Measurements from ENCODE around the gene MMAB. TPM values are rescaled to one million over a fixed set of nuclear protein-coding genes. Genes with fewer than 3 reads are reported as not detected.

MMAB gene
- total and polyA plus RNA-seq, 10 of the 15 experiments (the other 5 are each of a cell fraction or from before 2014, with no cell fraction given) = 10.6 to 65.3 (median 45.2) TPM

DNA sequence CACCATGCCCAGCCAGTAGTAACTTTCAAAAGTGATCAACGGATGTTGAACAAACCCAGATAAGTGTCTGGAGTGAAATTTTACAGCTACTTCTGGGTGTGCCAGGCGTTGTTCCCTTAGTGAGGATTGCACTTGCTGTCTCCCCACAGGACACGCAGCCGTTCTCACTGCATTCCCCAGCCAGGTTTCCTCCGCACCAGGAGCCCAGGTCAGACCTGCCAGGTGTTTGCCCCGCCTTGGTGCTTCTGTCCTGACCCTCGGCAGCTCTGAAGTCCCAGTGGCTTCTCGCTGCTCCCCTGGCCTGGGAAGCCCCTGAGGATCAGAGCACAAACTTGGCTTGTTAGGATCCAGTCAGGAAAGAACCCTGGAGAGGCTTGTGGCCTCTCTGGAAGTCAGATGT is 36.2 kb downstream of the MMAB start:
- POLR2A ChIA-PET = interaction anchor here (0.6 kb wide), 1 partner anchor 13 kb away, joined by 3 read pairs; no protein-coding TSS in a partner anchor
- RAD21 ChIA-PET (ENCODE audit: unreplicated experiment) = no interaction called here
- Histone ChIP-seq H3K9ac (ENCODE audit: control insufficient read depth, insufficient read depth, low read length) (no peak overlapping the region), H3K4me1 (ENCODE audit: control insufficient read depth, insufficient read depth, low read length) (no peaks in the 10 kb centered on the region), H3K27me3 (replicated peaks in 1 of 2; ENCODE audit: control insufficient read depth in 2 of 2, insufficient read depth in 2 of 2, low read length in 1 of 2) (no peaks in the 10 kb centered on the region), H3K4me2 (ENCODE audit: control insufficient read depth, insufficient read depth) (no peak overlapping the region), H2AFZ (ENCODE audit: control insufficient read depth, low read depth, low read length) (no peak overlapping the region), H3K4me3 (no peak overlapping the region), H3K9me3 (replicated peaks; ENCODE audit: control insufficient read depth, insufficient read depth, low read length) (no peaks in the 10 kb centered on the region), H3K79me2 (ENCODE audit: control insufficient read depth, insufficient read depth, low read length) (no peaks in the 10 kb centered on the region), H3K36me3 (ENCODE audit: control insufficient read depth in 2 of 2, insufficient read depth in 2 of 2, low read length in 1 of 2) (no peaks in the 10 kb centered on the region), H3K27ac (ENCODE audit: control insufficient read depth, insufficient read depth) (no peak overlapping the region), H4K20me1 (ENCODE audit: control insufficient read depth, insufficient read depth) (no peaks in the 10 kb centered on the region)
- 80% methylated on average over 8 of the region's 8 CpGs for WGBS (ENCODE audit: insufficient coverage, insufficient replicate concordance, low lambda C conversion rate, missing lambda C conversion rate)
- no peak for FAIRE-seq
- in situ Hi-C loops (cut with MboI) (no loop called here), intact Hi-C loops (cut with micrococcal nuclease; ENCODE audit: unreplicated experiment) (no loop called here)
- no peak for ATAC-seq
- CTCF ChIA-PET = no interaction called here
- DNase-seq (ENCODE audit: low read depth, low spot score) = no peak
- SMC1A ChIA-PET (ENCODE audit: uncharacterized antibody, unreplicated experiment) = no interaction called here
- no TSS peak for BruUV-seq (replicated peaks)
- TF ChIP-seq, protein P1, sequence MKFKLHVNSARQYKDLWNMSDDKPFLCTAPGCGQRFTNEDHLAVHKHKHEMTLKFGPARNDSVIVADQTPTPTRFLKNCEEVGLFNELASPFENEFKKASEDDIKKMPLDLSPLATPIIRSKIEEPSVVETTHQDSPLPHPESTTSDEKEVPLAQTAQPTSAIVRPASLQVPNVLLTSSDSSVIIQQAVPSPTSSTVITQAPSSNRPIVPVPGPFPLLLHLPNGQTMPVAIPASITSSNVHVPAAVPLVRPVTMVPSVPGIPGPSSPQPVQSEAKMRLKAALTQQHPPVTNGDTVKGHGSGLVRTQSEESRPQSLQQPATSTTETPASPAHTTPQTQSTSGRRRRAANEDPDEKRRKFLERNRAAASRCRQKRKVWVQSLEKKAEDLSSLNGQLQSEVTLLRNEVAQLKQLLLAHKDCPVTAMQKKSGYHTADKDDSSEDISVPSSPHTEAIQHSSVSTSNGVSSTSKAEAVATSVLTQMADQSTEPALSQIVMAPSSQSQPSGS (IDR thresholded peaks at IDR 0.05; ENCODE audit: low read length) = no peak

DNA sequence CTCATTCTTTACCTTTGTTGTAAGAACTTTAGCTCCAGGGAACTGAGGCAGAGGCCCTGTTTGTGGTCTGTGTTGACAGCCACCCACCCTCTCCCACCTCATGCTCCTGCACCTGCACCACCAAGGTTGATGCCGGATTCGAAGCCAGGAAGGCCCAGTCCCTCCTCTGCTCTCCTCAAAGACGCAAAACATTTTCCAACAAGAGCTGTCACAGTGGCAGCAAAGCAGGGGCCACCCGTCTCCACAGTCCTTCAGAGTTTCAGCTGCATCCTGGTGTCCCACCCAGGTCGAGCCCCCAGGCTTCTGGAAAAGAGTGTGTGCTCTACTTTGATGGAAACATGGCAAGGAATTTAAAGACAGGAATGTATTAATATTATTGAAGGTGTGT is 37.4 kb downstream of the MMAB start:
- no peaks in the 10 kb centered on the region for H3K27me3 ChIP-seq (replicated peaks in 1 of 2; ENCODE audit: control insufficient read depth in 2 of 2, insufficient read depth in 2 of 2, low read length in 1 of 2)
- 75% methylated on average over 5 of the region's 5 CpGs for whole genome bisulfite sequencing (ENCODE audit: insufficient coverage, insufficient replicate concordance, low lambda C conversion rate, missing lambda C conversion rate)
- ChIA-PET SMC1A (ENCODE audit: uncharacterized antibody, unreplicated experiment) (no interaction called here), POLR2A (no interaction called here), RAD21 (ENCODE audit: unreplicated experiment) (no interaction called here), CTCF (interaction anchor here (1.3 kb wide), 1 partner anchor 17 kb away, joined by 5 read pairs; no protein-coding TSS in a partner anchor)
- H3K79me2 ChIP-seq (ENCODE audit: control insufficient read depth, insufficient read depth, low read length) = no peaks in the 10 kb centered on the region
- no peaks in the 10 kb centered on the region for H3K9me3 ChIP-seq (replicated peaks; ENCODE audit: control insufficient read depth, insufficient read depth, low read length)
- DNase-seq (ENCODE audit: low read depth, low spot score) (no peak), ATAC-seq (no peak), FAIRE-seq (no peak)
- no peak overlapping the region for H2AFZ ChIP-seq (ENCODE audit: control insufficient read depth, low read depth, low read length)
- H3K27ac ChIP-seq (ENCODE audit: control insufficient read depth, insufficient read depth) = no peak overlapping the region
- H3K9ac ChIP-seq (ENCODE audit: control insufficient read depth, insufficient read depth, low read length) = no peak overlapping the region
- in situ Hi-C loops (cut with MboI) (no loop called here), intact Hi-C loops (cut with micrococcal nuclease; ENCODE audit: unreplicated experiment) (no loop called here)
- H3K36me3 ChIP-seq (ENCODE audit: control insufficient read depth in 2 of 2, insufficient read depth in 2 of 2, low read length in 1 of 2) = no peaks in the 10 kb centered on the region
- no peak overlapping the region for H3K4me2 ChIP-seq (ENCODE audit: control insufficient read depth, insufficient read depth)
- TF ChIP-seq ZNF274 (IDR thresholded peaks at IDR 0.05; ENCODE audit: insufficient read depth, insufficient read length) (no peak), BCL11A (IDR thresholded peaks at IDR 0.05; ENCODE audit: low read depth, low read length) (no peak)
- H3K4me1 ChIP-seq (ENCODE audit: control insufficient read depth, insufficient read depth, low read length) = no peaks in the 10 kb centered on the region
- H4K20me1 ChIP-seq (ENCODE audit: control insufficient read depth, insufficient read depth) = no peaks in the 10 kb centered on the region
- H3K4me3 ChIP-seq = no peak overlapping the region
- no TSS peak for BruUV-seq (replicated peaks)

All from GM12878 (cell line).